Panc1 (cell line): ENCODE data around the gene LINGO1. TPM values are rescaled to one million over a fixed set of nuclear protein-coding genes. Genes with fewer than 3 reads are reported as not detected.

Source experiments
- ATAC-seq: fragments of 200-7000 bp; cut with Tn5 transposase; 2 replicates; pipeline ENCODE4 v1.9.1; 2020; ENCODE audit warnings: mild to moderate bottlenecking, moderate library complexity
- BruUV-seq: library from RNA; stranded (reverse); fragments of 400-500 nt; replicated peaks from 2 replicates; lab custom pipeline; 2021; lab: Mats Ljungman, UMichigan
- CTCF ChIA-PET: fragments of 300-600 bp; sonication (Branson Sonifier 250); formaldehyde crosslinking; loops from one replicate; lab custom pipeline; 2022; ENCODE audit warnings: antibody characterized with exemption; lab: Charles Lee
- POLR2A ChIA-PET: fragments of 300-600 bp; sonication (Branson Sonifier 250); formaldehyde crosslinking; loops from one replicate; lab custom pipeline; 2022; ENCODE audit warnings: antibody characterized with exemption; lab: Charles Lee
- DNase-seq: peaks from one replicate; pipeline ENCODE4 v3.0.0-alpha.2; 2010; ENCODE audit warnings: low read depth, low spot score
- H3K27ac ChIP-seq: 2 replicates; pipeline ENCODE4 v1.5.1; 2011; ENCODE audit warnings: mild to moderate bottlenecking, low read length, inconsistent platforms
- H3K27me3 ChIP-seq: fragments of 200-500 bp; sonication (Bioruptor generic); 2 replicates; pipeline ENCODE4 v1.6.0; 2014; ENCODE audit warnings: low read length, inconsistent platforms; ENCODE audit not compliant: control insufficient read depth, insufficient read depth
- H3K36me3 ChIP-seq: fragments of 200-500 bp; sonication (Bioruptor generic); 2 replicates; pipeline ENCODE4 v1.5.1; 2014; ENCODE audit warnings: inconsistent platforms, mild to moderate bottlenecking, low read length, moderate library complexity; ENCODE audit not compliant: control insufficient read depth, insufficient read depth
- H3K4me1 ChIP-seq: 2 replicates; pipeline ENCODE4 v1.5.1; 2011; ENCODE audit warnings: inconsistent platforms, mild to moderate bottlenecking, low read length, moderate library complexity; ENCODE audit not compliant: control insufficient read depth, insufficient read depth
- H3K4me3 ChIP-seq, 2 experiments: 2 replicates each; pipeline ENCODE4 v1.5.1; 2011 to 2012; ENCODE audit warnings: low read depth in 2 of 2, low read length in 2 of 2, mild to moderate bottlenecking in 2 of 2, inconsistent platforms in 1 of 2, moderate library complexity in 1 of 2
- H3K9me3 ChIP-seq: fragments of 200-500 bp; sonication (Bioruptor generic); 2 replicates; pipeline ENCODE4 v1.5.1; 2014; ENCODE audit warnings: low read depth, mild to moderate bottlenecking, inconsistent platforms, low read length, moderate library complexity; ENCODE audit not compliant: control insufficient read depth, insufficient read depth
- CTCF ChIP-seq: fragments of 450-650 bp; IDR thresholded peaks from 2 replicates; pipeline ENCODE4 v1.5.1; 2017; ENCODE audit warnings: mild to moderate bottlenecking
- POLR2AphosphoS5 ChIP-seq: IDR thresholded peaks from 2 replicates; pipeline ENCODE4 v1.6.1; 2012; ENCODE audit warnings: mild to moderate bottlenecking, low read depth, low read length, moderate library complexity
- REST ChIP-seq, 2 experiments: IDR thresholded peaks; 2 replicates each; pipeline ENCODE4 v1.6.1; 2011 to 2012; ENCODE audit warnings: low read depth in 2 of 2, control low read depth in 1 of 2, low read length in 1 of 2, mild to moderate bottlenecking in 1 of 2, moderate library complexity in 1 of 2; ENCODE audit not compliant: insufficient read depth in 1 of 2
- SIN3A ChIP-seq: IDR thresholded peaks from 2 replicates; pipeline ENCODE4 v1.6.1; 2012; ENCODE audit warnings: low read depth, mild to moderate bottlenecking, low read length, moderate library complexity, borderline replicate concordance; ENCODE audit not compliant: insufficient read depth
- TCF7L2 ChIP-seq: IDR thresholded peaks from 2 replicates; pipeline ENCODE4 v1.6.1; 2011; ENCODE audit warnings: mild to moderate bottlenecking, low read depth, low read length, inconsistent platforms
- in situ Hi-C: cut with HindIII; loops from 2 replicates; pipeline ENCODE4 v1.10.0; 2016; ENCODE audit warnings: low sequenced_read_pairs, low pct_unique_long_range_greater_than_20kb
- intact Hi-C: fragments of 100-400 bp; cut with micrococcal nuclease; formaldehyde crosslinking; loops from one replicate; pipeline ENCODE4 v1.10.0; 2022; ENCODE audit not compliant: unreplicated experiment
- total RNA-seq: library from RNA; stranded (reverse); gene quantifications from one replicate; pipeline ENCODE4 v1.2.1, GENCODE V29; 2021; ENCODE audit not compliant: unreplicated experiment

LINGO1 gene
- total RNA-seq, 1 experiment from 2014 or later, result 18.2 TPM

GRCh38 chr15:77589839-77590238, 42.9 kb downstream of the LINGO1 start:
- intact Hi-C loops, result no loop called here
- POLR2A ChIA-PET, result no interaction called here

GRCh38 chr15:77588126-77588525, 44.6 kb downstream of the LINGO1 start:
- in situ Hi-C loops (no loop called here), intact Hi-C loops (no loop called here)
- DNase-seq (no peak), ATAC-seq (no peak)
- Histone ChIP-seq H3K9me3 (no peaks in the 10 kb centered on the region), H3K4me3 (no peak overlapping the region), H3K4me1 (peaks cover 9% of the 10 kb centered on the region; the same call in 1 of the 2 replicates), H3K27me3 (no peaks in the 10 kb centered on the region), H3K36me3 (no peaks in the 10 kb centered on the region), H3K27ac (no peak overlapping the region)
- no peak for TF ChIP-seq POLR2AphosphoS5
- no peak for TF ChIP-seq CTCF
- TF ChIP-seq SIN3A, result no peak
- TF ChIP-seq TCF7L2, result no peak
- CTCF ChIA-PET, result no interaction called here
- POLR2A ChIA-PET, result interaction anchor here (0.5 kb wide), 1 partner anchor 263 kb away, joined by 4 read pairs; no protein-coding TSS in a partner anchor
- BruUV-seq, result no TSS peak

More at GRCh38 chr15:77589839-77590238, 42.9 kb downstream of the LINGO1 start:
- Histone ChIP-seq H3K27ac (no peak overlapping the region), H3K4me3 (no peak overlapping the region), H3K9me3 (no peaks in the 10 kb centered on the region), H3K27me3 (no peaks in the 10 kb centered on the region), H3K36me3 (no peaks in the 10 kb centered on the region), H3K4me1 (peaks cover 9% of the 10 kb centered on the region; the same call in 1 of the 2 replicates)
- no peak for DNase-seq
- CTCF ChIA-PET, result no interaction called here
- peak; percentile 62 for ATAC-seq
- TF ChIP-seq REST (IDR thresholded peaks at IDR 0.05; ENCODE audit: insufficient read depth in 1 of 2, low read depth in 2 of 2, low read length in 1 of 2) (no peak), POLR2AphosphoS5 (no peak), TCF7L2 (no peak), CTCF (no peak), SIN3A (no peak)
- no TSS peak for BruUV-seq
- in situ Hi-C loops, result no loop called here
